HG03135 (cell line): ENCODE measurements around the gene HSD17B3.
"Not testable (repeated sequence)": the region's sequence is repeated elsewhere in the genome, so short reads cannot be mapped to it uniquely, and the experiment has no call there.

Experiments used
- ATAC-seq: cut with Tn5 transposase; IDR thresholded peaks from one replicate; pipeline ENCODE4 v1.9.1; 2021; ENCODE audit warnings: mild to moderate bottlenecking, moderate library complexity; ENCODE audit not compliant: unreplicated experiment

Gene HSD17B3

GRCh38 chr9:96302021-96302420, at the start of gene HSD17B3:
Gene HSD17B3, minus strand, starts transcription at chr9:96302176. Its CDS starts 72 bp downstream, at chr9:96302104.
- no peak for ATAC-seq

GRCh38 chr9:96350866-96351265, 48.9 kb upstream of the HSD17B3 start:
- no peak for ATAC-seq

- no peak for ATAC-seq
Observed at GRCh38 chr9:96348261-96348660, 46.3 kb upstream of the HSD17B3 start.

- no peak for ATAC-seq
Observed at GRCh38 chr9:96345551-96345950, 43.6 kb upstream of the HSD17B3 start.

GRCh38 chr9:96344458-96345180, 42.6 kb upstream of the HSD17B3 start:
- no peak for ATAC-seq

GRCh38 chr9:96343515-96344360, 41.8 kb upstream of the HSD17B3 start:
- no peak for ATAC-seq

GRCh38 chr9:96342571-96343245, 40.7 kb upstream of the HSD17B3 start:
- no peak for ATAC-seq

- ATAC-seq, result no peak
Observed at GRCh38 chr9:96340707-96341106, 38.7 kb upstream of the HSD17B3 start.

GRCh38 chr9:96338299-96338698, 36.3 kb upstream of the HSD17B3 start:
- ATAC-seq, result no peak

GRCh38 chr9:96333958-96334357, 32.0 kb upstream of the HSD17B3 start:
- ATAC-seq, result no peak

GRCh38 chr9:96331236-96331947, 29.4 kb upstream of the HSD17B3 start:
- ATAC-seq, result no peak

- ATAC-seq, result no peak
Observed at GRCh38 chr9:96327694-96328352, 25.8 kb upstream of the HSD17B3 start.

- ATAC-seq, result no peak
Observed at GRCh38 chr9:96323169-96323568, 21.2 kb upstream of the HSD17B3 start.

- not testable (repeated sequence) for ATAC-seq
Observed at GRCh38 chr9:96322736-96323135, 20.8 kb upstream of the HSD17B3 start.

GRCh38 chr9:96322210-96322609, 20.2 kb upstream of the HSD17B3 start:
- not testable (repeated sequence) for ATAC-seq

GRCh38 chr9:96321515-96321914, 19.5 kb upstream of the HSD17B3 start:
- no peak for ATAC-seq

- no peak for ATAC-seq
Observed at GRCh38 chr9:96320749-96321280, 18.8 kb upstream of the HSD17B3 start.

- ATAC-seq, result no peak
Observed at GRCh38 chr9:96318921-96319565, 17.1 kb upstream of the HSD17B3 start.

GRCh38 chr9:96317335-96317980, 15.5 kb upstream of the HSD17B3 start:
- ATAC-seq, result no peak
